Neuronal stem cell (in vitro differentiated cells): Measurements from ENCODE around the gene ST6GAL1.

Experiments used
- DNase-seq: peaks from one replicate; pipeline ENCODE4 v3.0.0-alpha.2; 2013; ENCODE audit warnings: low spot score
- H2AFZ ChIP-seq: one replicate; pipeline ENCODE4 v1.6.1; 2013; ENCODE audit warnings: mild to moderate bottlenecking, low read length, inconsistent platforms
- H2AK5ac ChIP-seq: 2 replicates; pipeline ENCODE4 v1.6.1; 2013; ENCODE audit warnings: low read depth, mild to moderate bottlenecking, inconsistent platforms, low read length, moderate library complexity, mixed read lengths
- H2BK120ac ChIP-seq: 2 replicates; pipeline ENCODE4 v1.6.1; 2013; ENCODE audit warnings: low read depth, mild to moderate bottlenecking, inconsistent platforms, low read length, moderate library complexity, mixed read lengths
- H2BK12ac ChIP-seq: one replicate; pipeline ENCODE4 v1.6.1; 2013; ENCODE audit warnings: low read length, inconsistent platforms
- H2BK15ac ChIP-seq: 2 replicates; pipeline ENCODE4 v1.6.1; 2013; ENCODE audit warnings: mild to moderate bottlenecking, low read length, inconsistent platforms, mixed read lengths
- H2BK5ac ChIP-seq: one replicate; pipeline ENCODE4 v1.6.1; 2013; ENCODE audit warnings: inconsistent platforms, mild to moderate bottlenecking, low read length, moderate library complexity
- H3K14ac ChIP-seq: one replicate; pipeline ENCODE4 v1.6.1; 2013; ENCODE audit warnings: low read length, inconsistent platforms
- H3K18ac ChIP-seq: 2 replicates; pipeline ENCODE4 v1.6.1; 2013; ENCODE audit warnings: low read length, inconsistent platforms
- H3K23ac ChIP-seq: 2 replicates; pipeline ENCODE4 v1.6.1; 2013; ENCODE audit warnings: low read depth, mild to moderate bottlenecking, mixed read lengths, low read length, inconsistent platforms; ENCODE audit not compliant: poor library complexity
- H3K27ac ChIP-seq: replicated peaks from 3 replicates; pipeline ENCODE4 v1.5.1; 2013; ENCODE audit warnings: low read length, inconsistent platforms
- H3K27me3 ChIP-seq, 3 experiments: 2 replicates each; pipeline ENCODE4 v1.6.1; 2013; ENCODE audit warnings: low read length in 3 of 3, mild to moderate bottlenecking in 2 of 3, inconsistent platforms in 1 of 3, low read depth in 1 of 3, mixed read lengths in 1 of 3, moderate library complexity in 1 of 3; ENCODE audit not compliant: control insufficient read depth in 3 of 3, insufficient read depth in 3 of 3
- H3K36me3 ChIP-seq, 2 donors: replicated peaks in 1 of 2; 2 replicates each; pipeline ENCODE4 v1.6.1; 2013; ENCODE audit warnings: low read length in 2 of 2; ENCODE audit not compliant: control insufficient read depth in 2 of 2, insufficient read depth in 2 of 2
- H3K4ac ChIP-seq: 2 replicates; pipeline ENCODE4 v1.6.1; 2013; ENCODE audit warnings: inconsistent platforms, mild to moderate bottlenecking, low read length, moderate library complexity
- H3K4me1 ChIP-seq, 2 donors: 1 replicate in 1 of 2; 2 replicates in 1 of 2; pipeline ENCODE4 v1.6.1; 2013; ENCODE audit warnings: low read length in 2 of 2, low read depth in 1 of 2; ENCODE audit not compliant: control insufficient read depth in 2 of 2, insufficient read depth in 1 of 2
- H3K4me2 ChIP-seq: one replicate; pipeline ENCODE4 v1.6.1; 2013; ENCODE audit warnings: mild to moderate bottlenecking, low read length, inconsistent platforms; ENCODE audit not compliant: insufficient read depth, poor library complexity, severe bottlenecking
- H3K4me3 ChIP-seq, 2 donors: 2 replicates each; pipeline ENCODE4 v1.5.1; 2013; ENCODE audit warnings: low read length in 2 of 2, mild to moderate bottlenecking in 2 of 2, inconsistent platforms in 1 of 2, moderate library complexity in 1 of 2
- H3K79me1 ChIP-seq: one replicate; pipeline ENCODE4 v1.6.1; 2013; ENCODE audit warnings: low read depth, mild to moderate bottlenecking, inconsistent platforms, low read length, moderate library complexity
- H3K9ac ChIP-seq: one replicate; pipeline ENCODE4 v1.6.1; 2013; ENCODE audit warnings: mild to moderate bottlenecking, low read depth, low read length, inconsistent platforms; ENCODE audit not compliant: poor library complexity
- H3K9me3 ChIP-seq, 2 donors: replicated peaks in 1 of 2; 2 replicates each; pipeline versions ENCODE3 to v1.6.1; 2013; ENCODE audit warnings: low read length in 2 of 2, mild to moderate bottlenecking in 2 of 2, inconsistent platforms in 1 of 2, low read depth in 1 of 2, mixed read lengths in 1 of 2, moderate library complexity in 1 of 2; ENCODE audit not compliant: control insufficient read depth in 2 of 2, insufficient read depth in 1 of 2
- H4K8ac ChIP-seq: one replicate; pipeline ENCODE4 v1.6.1; 2013; ENCODE audit warnings: low read depth, mild to moderate bottlenecking, inconsistent platforms, low read length, moderate library complexity
- H4K91ac ChIP-seq: one replicate; pipeline ENCODE4 v1.6.1; 2013; ENCODE audit warnings: low read length, low read depth, mild to moderate bottlenecking, inconsistent platforms; ENCODE audit not compliant: poor library complexity
- WGBS, 2 donors: extraction: QIAGEN DNeasy Blood & Tissue Kit; methylation state at CpG; one replicate each; pipeline ENCODE4 v1.1.7; 2013; ENCODE audit warnings: missing lambda C conversion rate in 2 of 2, mixed read lengths in 1 of 2; ENCODE audit not compliant: insufficient read length in 2 of 2, insufficient replicate concordance in 1 of 2; ENCODE audit errors: extremely low coverage in 2 of 2; 5-methylcytosine and 5-hydroxymethylcytosine counted together

ST6GAL1 gene

GRCh38 chr3:187086831-187087230, 156.5 kb downstream of the ST6GAL1 start:
- peaks cover 0 to 3% of the 10 kb centered on the region in 2 donors for H3K9me3 ChIP-seq
- H3K27me3 ChIP-seq = no peaks in the 10 kb centered on the region
- H3K4me3 ChIP-seq = no peak overlapping the region
- no peak overlapping the region for H3K18ac ChIP-seq
- no peak overlapping the region for H4K8ac ChIP-seq
- no peaks in the 10 kb centered on the region for H3K79me1 ChIP-seq
- H3K23ac ChIP-seq = no peak overlapping the region
- no peak for DNase-seq
- H2AK5ac ChIP-seq = no peak overlapping the region
- H3K9ac ChIP-seq = no peak overlapping the region
- H2BK5ac ChIP-seq = no peak overlapping the region
- H3K4me1 ChIP-seq = no peaks in the 10 kb centered on the region
- no peak overlapping the region for H2BK120ac ChIP-seq
- H3K14ac ChIP-seq = no peak overlapping the region
- WGBS, 2 donors = no CpG with 5 or more reads among the region's 3 CpGs
- H4K91ac ChIP-seq = no peak overlapping the region
- H3K36me3 ChIP-seq = no peaks in the 10 kb centered on the region
- no peak overlapping the region for H3K27ac ChIP-seq
- H2AFZ ChIP-seq = no peak overlapping the region
- H3K4me2 ChIP-seq = no peak overlapping the region
- no peak overlapping the region for H2BK15ac ChIP-seq
- H3K4ac ChIP-seq = no peak overlapping the region
- no peak overlapping the region for H2BK12ac ChIP-seq

DNA sequence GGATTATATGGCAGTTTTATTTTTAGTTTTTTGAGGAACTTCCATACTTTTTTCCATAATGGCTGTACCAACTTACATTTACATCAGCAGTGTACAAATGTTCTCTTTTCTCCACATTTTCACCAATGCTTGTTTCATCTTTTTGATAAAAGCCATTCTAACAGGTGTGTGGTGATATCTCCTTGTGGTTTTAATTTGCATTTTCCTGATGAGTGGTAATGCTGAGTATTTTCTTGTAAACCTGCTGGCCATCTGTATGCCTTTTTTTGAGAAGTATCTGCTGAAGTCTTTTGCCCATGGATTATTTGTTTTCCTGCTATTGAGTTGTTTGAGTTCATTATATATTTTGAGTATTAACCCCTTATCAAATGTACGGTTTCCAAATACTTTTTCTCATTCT, 158.4 kb downstream of the ST6GAL1 start:
- Histone ChIP-seq H3K79me1 (no peaks in the 10 kb centered on the region), H2BK5ac (no peak overlapping the region), H3K4ac (no peak overlapping the region), H3K14ac (no peak overlapping the region), H2BK12ac (no peak overlapping the region), H2AFZ (no peak overlapping the region), H3K23ac (no peak overlapping the region), H3K4me1 (no peaks in the 10 kb centered on the region), H4K8ac (no peak overlapping the region), H3K27me3 (no peaks in the 10 kb centered on the region), H2BK120ac (no peak overlapping the region), H3K36me3 (no peaks in the 10 kb centered on the region), H3K4me3 (no peak overlapping the region), H3K9me3 (peaks cover 0 to 3% of the 10 kb centered on the region in 2 donors), H3K4me2 (no peak overlapping the region), H3K27ac (no peak overlapping the region), H3K9ac (no peak overlapping the region), H2BK15ac (no peak overlapping the region), H3K18ac (no peak overlapping the region), H4K91ac (no peak overlapping the region), H2AK5ac (no peak overlapping the region)
- WGBS, 2 donors = no CpG with 5 or more reads among the region's 1 CpG
- DNase-seq = no peak

DNA sequence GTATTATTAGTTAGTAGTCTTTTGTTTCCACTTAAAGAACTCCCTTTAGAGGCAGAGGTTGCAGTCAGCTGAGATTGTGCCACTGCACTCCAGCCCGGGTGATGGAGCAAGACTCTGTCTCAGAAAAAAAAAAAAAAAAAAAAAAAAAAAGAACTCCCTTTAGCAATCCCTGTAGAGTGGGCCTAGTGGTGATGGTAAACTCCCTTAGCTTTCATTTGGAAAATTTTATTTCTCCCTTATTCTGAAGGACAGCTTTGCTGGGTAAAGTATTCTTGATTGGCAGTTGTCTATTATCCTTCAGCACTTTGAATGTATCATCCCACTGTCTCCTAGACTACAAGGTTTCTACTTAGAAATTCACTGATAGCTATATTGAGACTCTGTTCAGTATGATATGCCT, 163.0 kb downstream of the ST6GAL1 start:
- DNase-seq = no peak
- Histone ChIP-seq H3K9ac (no peak overlapping the region), H3K4me3 (no peak overlapping the region), H2BK15ac (no peak overlapping the region), H2BK120ac (no peak overlapping the region), H3K27me3 (no peaks in the 10 kb centered on the region), H2AK5ac (no peak overlapping the region), H3K4me1 (no peaks in the 10 kb centered on the region), H2BK5ac (no peak overlapping the region), H2AFZ (no peak overlapping the region), H3K9me3 (peaks cover 3% of the 10 kb centered on the region in 2 donors), H4K8ac (no peak overlapping the region), H3K4ac (no peak overlapping the region), H3K79me1 (no peaks in the 10 kb centered on the region), H4K91ac (no peak overlapping the region), H3K27ac (no peak overlapping the region), H3K14ac (no peak overlapping the region), H3K18ac (no peak overlapping the region), H3K36me3 (no peaks in the 10 kb centered on the region), H3K4me2 (no peak overlapping the region), H2BK12ac (no peak overlapping the region), H3K23ac (no peak overlapping the region)
- WGBS, 2 donors = no CpG with 5 or more reads among the region's 1 CpG

GRCh38 chr3:187098923-187099512, 168.7 kb downstream of the ST6GAL1 start:
- no peaks in the 10 kb centered on the region for H3K36me3 ChIP-seq
- H4K8ac ChIP-seq = no peak overlapping the region
- H3K9ac ChIP-seq = no peak overlapping the region
- no peak overlapping the region for H3K18ac ChIP-seq
- no peak overlapping the region for H3K14ac ChIP-seq
- no peak overlapping the region for H3K4me2 ChIP-seq
- no peaks in the 10 kb centered on the region for H3K4me1 ChIP-seq
- H2BK12ac ChIP-seq = no peak overlapping the region
- DNase-seq = no peak
- H3K79me1 ChIP-seq = no peaks in the 10 kb centered on the region
- H2BK120ac ChIP-seq = no peak overlapping the region
- H3K27ac ChIP-seq = no peak overlapping the region
- H2BK5ac ChIP-seq = no peak overlapping the region
- no peak overlapping the region for H4K91ac ChIP-seq
- no peaks in the 10 kb centered on the region for H3K27me3 ChIP-seq
- H2BK15ac ChIP-seq = no peak overlapping the region
- no peak overlapping the region for H2AK5ac ChIP-seq
- no peak overlapping the region for H3K4me3 ChIP-seq
- WGBS, 2 donors = no CpG with 5 or more reads among the region's 2 CpGs
- no peak overlapping the region for H3K23ac ChIP-seq
- no peak overlapping the region for H2AFZ ChIP-seq
- H3K4ac ChIP-seq = no peak overlapping the region
- H3K9me3 ChIP-seq = peaks cover 0 to 3% of the 10 kb centered on the region in 2 donors
